Suprapubic skin (tissue), 4 donors: ENCODE data around the gene GPR179.

ENCODE experiments used
- EP300 ChIP-seq: sonication (generic); formaldehyde crosslinking; IDR thresholded peaks from one replicate; pipeline ENCODE4 v1.6.1; 2017; ENCODE audit warnings: antibody characterized with exemption
- POLR2A ChIP-seq, 2 donors: fragments of 450-650 bp; IDR thresholded peaks; one replicate each; pipeline ENCODE4 v1.6.1; 2017; ENCODE audit warnings: antibody characterized with exemption in 2 of 2, mild to moderate bottlenecking in 2 of 2, moderate library complexity in 2 of 2
- POLR2AphosphoS5 ChIP-seq, 3 donors: sonication (generic); formaldehyde crosslinking; IDR thresholded peaks; one replicate each; pipeline ENCODE4 v1.6.1; 2017; ENCODE audit warnings: antibody characterized with exemption in 3 of 3
- TF ChIP-seq, protein P1 (sequence below), 2 donors: fragments of 200-600 bp in 1 of 2; fragments of 450-650 bp in 1 of 2; sonication (generic) in 1 of 2; IDR thresholded peaks; one replicate each; pipeline ENCODE4 v1.5.1; 2016 to 2019; ENCODE audit warnings: antibody characterized with exemption in 2 of 2, mild to moderate bottlenecking in 1 of 2, moderate library complexity in 1 of 2

DNA sequence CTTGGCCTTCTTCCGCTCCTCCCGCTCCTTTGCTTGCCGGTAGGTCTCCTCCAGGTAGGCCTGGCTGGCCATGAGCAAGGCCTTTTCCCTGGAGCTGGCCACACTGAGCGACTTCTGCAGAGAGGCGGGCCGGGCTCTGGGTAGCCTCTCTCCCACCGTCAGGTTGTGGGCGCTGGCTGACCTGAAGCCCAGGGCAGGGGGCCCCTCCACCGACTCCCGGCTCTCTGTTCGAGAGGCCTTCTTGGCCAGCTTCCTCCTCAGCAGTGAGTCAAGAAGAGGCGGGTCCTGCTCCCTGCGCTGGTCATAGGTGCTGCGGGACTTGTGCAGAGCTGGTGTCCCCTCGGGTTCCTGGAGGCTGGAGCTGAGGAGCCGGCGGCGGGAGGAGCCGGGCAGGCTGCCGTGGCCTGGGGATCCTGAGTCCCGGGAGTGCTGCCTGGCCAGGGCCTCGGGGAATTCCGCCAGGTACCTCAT, 12.8 kb downstream of the GPR179 start:
- TF ChIP-seq, protein P1, sequence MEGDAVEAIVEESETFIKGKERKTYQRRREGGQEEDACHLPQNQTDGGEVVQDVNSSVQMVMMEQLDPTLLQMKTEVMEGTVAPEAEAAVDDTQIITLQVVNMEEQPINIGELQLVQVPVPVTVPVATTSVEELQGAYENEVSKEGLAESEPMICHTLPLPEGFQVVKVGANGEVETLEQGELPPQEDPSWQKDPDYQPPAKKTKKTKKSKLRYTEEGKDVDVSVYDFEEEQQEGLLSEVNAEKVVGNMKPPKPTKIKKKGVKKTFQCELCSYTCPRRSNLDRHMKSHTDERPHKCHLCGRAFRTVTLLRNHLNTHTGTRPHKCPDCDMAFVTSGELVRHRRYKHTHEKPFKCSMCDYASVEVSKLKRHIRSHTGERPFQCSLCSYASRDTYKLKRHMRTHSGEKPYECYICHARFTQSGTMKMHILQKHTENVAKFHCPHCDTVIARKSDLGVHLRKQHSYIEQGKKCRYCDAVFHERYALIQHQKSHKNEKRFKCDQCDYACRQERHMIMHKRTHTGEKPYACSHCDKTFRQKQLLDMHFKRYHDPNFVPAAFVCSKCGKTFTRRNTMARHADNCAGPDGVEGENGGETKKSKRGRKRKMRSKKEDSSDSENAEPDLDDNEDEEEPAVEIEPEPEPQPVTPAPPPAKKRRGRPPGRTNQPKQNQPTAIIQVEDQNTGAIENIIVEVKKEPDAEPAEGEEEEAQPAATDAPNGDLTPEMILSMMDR (IDR thresholded peaks at IDR 0.05): no peak
- no peak for TF ChIP-seq POLR2AphosphoS5 (IDR thresholded peaks at IDR 0.05)
- no peak for TF ChIP-seq POLR2A (IDR thresholded peaks at IDR 0.05)
- no peak for TF ChIP-seq EP300
